K562 (cell line): ENCODE data around the gene ACER3. TPM values are rescaled to one million over a fixed set of nuclear protein-coding genes. Genes with fewer than 3 reads are reported as not detected.

Experiments
- ATF1 ChIP-seq, 2 experiments: fragments of 450-650 bp in 1 of 2; IDR thresholded peaks; 2 replicates each; pipeline ENCODE4 v1.6.1; 2016; ENCODE audit warnings: missing compliant biosample characterization in 1 of 2, missing genetic modification characterization in 1 of 2
- ATF4 ChIP-seq: fragments of 450-650 bp; formaldehyde crosslinking; IDR thresholded peaks from 2 replicates; pipeline ENCODE4 v1.4.0; 2022; ENCODE audit warnings: mild to moderate bottlenecking, moderate library complexity
- CEBPG ChIP-seq, 3 experiments: fragments of 200-800 bp in 1 of 3; sonication (Bioruptor generic) in 1 of 3; sonication (generic) in 1 of 3; formaldehyde crosslinking in 1 of 3; IDR thresholded peaks in 2 of 3; conservative IDR thresholded peaks in 1 of 3; 2 replicates each; pipeline versions ENCODE4 v1.6.1 to v1.8.0; 2016 to 2022; ENCODE audit warnings: missing compliant biosample characterization in 2 of 3, missing genetic modification characterization in 2 of 3, mild to moderate bottlenecking in 1 of 3, missing genetic modification reagents in 1 of 3
- CLOCK ChIP-seq: fragments of 250-450 bp; sonication (Bioruptor Pico); IDR thresholded peaks from 2 replicates; pipeline ENCODE4 v1.4.0; 2020; ENCODE audit warnings: mild to moderate bottlenecking, moderate library complexity, borderline replicate concordance
- CTBP1 ChIP-seq: fragments of 450-650 bp; IDR thresholded peaks from 2 replicates; pipeline ENCODE4 v1.6.1; 2016; ENCODE audit warnings: borderline replicate concordance
- DNMT1 ChIP-seq: fragments of 450-650 bp; IDR thresholded peaks from 2 replicates; pipeline ENCODE4 v1.6.1; 2016; ENCODE audit warnings: antibody characterized with exemption, mild to moderate bottlenecking
- ELF1 ChIP-seq: fragments of 200-800 bp; sonication (Bioruptor generic); IDR thresholded peaks from 2 replicates; pipeline ENCODE4 v1.6.1; 2016; ENCODE audit warnings: missing genetic modification characterization, missing compliant biosample characterization
- HES1 ChIP-seq: fragments of 450-650 bp; IDR thresholded peaks from 2 replicates; pipeline ENCODE4 v1.6.1; 2016; ENCODE audit warnings: low read depth, mild to moderate bottlenecking, moderate library complexity
- HNRNPK ChIP-seq: fragments of 200-400 bp; formaldehyde crosslinking; IDR thresholded peaks from one replicate; pipeline ENCODE4 v1.6.1; 2018; ENCODE audit warnings: mild to moderate bottlenecking, low read depth, low read length; ENCODE audit not compliant: poor library complexity, severe bottlenecking
- NFIC ChIP-seq: fragments of 450-650 bp; IDR thresholded peaks from 2 replicates; pipeline ENCODE4 v1.6.1; 2017; ENCODE audit warnings: mild to moderate bottlenecking, inconsistent platforms
- NONO ChIP-seq, 2 experiments: fragments of 200-400 bp in 1 of 2; fragments of 450-650 bp in 1 of 2; formaldehyde crosslinking in 1 of 2; IDR thresholded peaks; 2 replicates each; pipeline ENCODE4 v1.6.1; 2017; ENCODE audit warnings: low read depth in 2 of 2, mild to moderate bottlenecking in 2 of 2, moderate library complexity in 2 of 2, low read length in 1 of 2
- NR2C1 ChIP-seq, 2 experiments: fragments of 450-650 bp; IDR thresholded peaks; 2 replicates each; pipeline ENCODE4 v1.6.1; 2017; ENCODE audit warnings: mild to moderate bottlenecking in 2 of 2, antibody characterized with exemption in 1 of 2, inconsistent platforms in 1 of 2, missing compliant biosample characterization in 1 of 2, missing genetic modification characterization in 1 of 2
- RBM22 ChIP-seq: fragments of 200-400 bp; formaldehyde crosslinking; IDR thresholded peaks from 2 replicates; pipeline ENCODE4 v1.6.1; 2018; ENCODE audit warnings: low read length, low read depth; ENCODE audit not compliant: poor library complexity, severe bottlenecking
- SOX6 ChIP-seq: fragments of 450-650 bp; IDR thresholded peaks from 2 replicates; pipeline ENCODE4 v1.6.1; 2014; ENCODE audit warnings: mild to moderate bottlenecking
- SRSF3 ChIP-seq: fragments of 200-400 bp; formaldehyde crosslinking; IDR thresholded peaks from 2 replicates; pipeline ENCODE4 v1.6.1; 2016; ENCODE audit warnings: mild to moderate bottlenecking, low read length, moderate library complexity; ENCODE audit not compliant: insufficient read depth
- TSC22D4 ChIP-seq: fragments of 450-650 bp; IDR thresholded peaks from 2 replicates; pipeline ENCODE4 v1.6.1; 2016; ENCODE audit warnings: missing genetic modification characterization, missing biosample characterization, control low read depth
- U2AF2 ChIP-seq: fragments of 200-400 bp; formaldehyde crosslinking; optimal IDR thresholded peaks from 2 replicates; pipeline ENCODE3; 2017; ENCODE audit warnings: low read depth, mild to moderate bottlenecking, low read length
- ZBTB34 ChIP-seq: fragments of 250-450 bp; sonication (Bioruptor Pico); IDR thresholded peaks from 2 replicates; pipeline ENCODE4 v1.8.0; 2021; ENCODE audit warnings: mild to moderate bottlenecking, moderate library complexity
- ZKSCAN3 ChIP-seq: fragments of 250-450 bp; sonication (Bioruptor Pico); IDR thresholded peaks from 2 replicates; pipeline ENCODE4 v1.4.0; 2020
- ZNF384 ChIP-seq: IDR thresholded peaks from 2 replicates; pipeline ENCODE4 v1.6.1; 2012; ENCODE audit warnings: low read depth, low read length, improper control_type of control experiment
- ZNF589 ChIP-seq: fragments of 200-800 bp; sonication (Bioruptor generic); IDR thresholded peaks from 2 replicates; pipeline ENCODE4 v1.6.1; 2016; ENCODE audit warnings: low read depth, missing genetic modification characterization, missing compliant biosample characterization
- polyA plus RNA-seq, 8 experiments: library from polyadenylated mRNA; depleted of rRNA in 4 of 8; stranded (reverse) in 5 of 8; unstranded in 3 of 8; fragments of >200 nt; fragmentation: Nextera tagmentation in 2 of 8; fragmentation: Illumina TruSeq in 1 of 8; extraction: Ambion mirVana in 2 of 8; extraction: Trizol in 1 of 8; gene quantifications; 2 replicates each; pipeline versions ENCODE4 v1.2.1 to v1.2.3, GENCODE V29; 2011 to 2014; ENCODE audit warnings: inconsistent platforms in 1 of 8, missing spikeins in 1 of 8
- total RNA-seq, 7 experiments: library from RNA; depleted of rRNA in 6 of 7; stranded (reverse); fragments of >200 nt in 6 of 7; fragmentation: Illumina TruSeq in 2 of 7; extraction: Trizol in 2 of 7; gene quantifications; 2 replicates each; pipeline versions ENCODE4 v1.2.1 to v1.2.3, GENCODE V29; 2011 to 2021; ENCODE audit warnings: low replicate concordance in 1 of 7

The ACER3 gene
- total and polyA plus RNA-seq, 9 of the 15 experiments (the other 6 are each of a cell fraction or from before 2014, with no cell fraction given): 2.0 to 23.8 (median 9.5) TPM

GRCh38 chr11:76824083-76824939, 36.4 kb upstream of the ACER3 start (continued):
- no peak for TF ChIP-seq ZBTB34 (CRISPR knock-in tag)
- TF ChIP-seq ATF4 (CRISPR knock-in tag): no peak
- TF ChIP-seq SOX6: peak; percentile 75
- peak; percentile 40; the same call in 1 of the 2 replicates for TF ChIP-seq CTBP1
- no peak for TF ChIP-seq ZKSCAN3
- no peak for TF ChIP-seq TSC22D4
- TF ChIP-seq SRSF3: no peak
- no peak; a peak in 1 of 4 replicates for TF ChIP-seq NONO (IDR thresholded peaks at IDR 0.05; ENCODE audit: low read depth in 2 of 2, low read length in 1 of 2)
- no peak for TF ChIP-seq DNMT1
- peak; percentile 10; the same call in 1 of the 2 replicates for TF ChIP-seq ELF1 (tag)
- TF ChIP-seq HES1: no peak
- TF ChIP-seq NFIC: peak; percentile 28; the same call in 1 of the 2 replicates
- TF ChIP-seq ATF1 (CRISPR knock-in tag; IDR thresholded peaks at IDR 0.05): no peak
- 0 out of 2 replicates have a peak, but pooled peaks have one; percentile 14 for TF ChIP-seq ATF1 (tag; IDR thresholded peaks at IDR 0.05)
- no peak for TF ChIP-seq RBM22
- TF ChIP-seq ZNF384: no peak
- no peak; the same call in 1 of the 2 replicates for TF ChIP-seq ZNF589 (CRISPR knock-in tag)
- TF ChIP-seq HNRNPK: no peak
- no peak for TF ChIP-seq U2AF2
- no peak for TF ChIP-seq CLOCK (CRISPR knock-in tag)
- TF ChIP-seq NR2C1 (IDR thresholded peaks at IDR 0.05): no peak
- TF ChIP-seq NR2C1 (tag; IDR thresholded peaks at IDR 0.05): no peak
- TF ChIP-seq CEBPG (CRISPR knock-in tag; IDR thresholded peaks at IDR 0.05): no peak
- TF ChIP-seq CEBPG (tag; conservative IDR thresholded peaks at IDR 0.05 in 1 of 2, IDR thresholded peaks at IDR 0.05 in 1 of 2): 0 out of 4 replicates have a peak, but pooled peaks of 1 of the 2 experiments have one; percentile 19
